C4-2B (cell line): Measurements from ENCODE around the gene DNAJB8.

Source experiments
- H3K27ac ChIP-seq: fragments of 450-650 bp; 2 replicates; pipeline ENCODE4 v1.5.1; 2017
- ZFX ChIP-seq: fragments of 450-650 bp; IDR thresholded peaks from 2 replicates; pipeline ENCODE4 v1.6.1; 2017
- TF ChIP-seq, protein P1 (sequence below): fragments of 450-650 bp; conservative IDR thresholded peaks from 2 replicates; pipeline ENCODE4 v1.5.1; 2017; ENCODE audit warnings: mild to moderate bottlenecking

Gene DNAJB8

DNA sequence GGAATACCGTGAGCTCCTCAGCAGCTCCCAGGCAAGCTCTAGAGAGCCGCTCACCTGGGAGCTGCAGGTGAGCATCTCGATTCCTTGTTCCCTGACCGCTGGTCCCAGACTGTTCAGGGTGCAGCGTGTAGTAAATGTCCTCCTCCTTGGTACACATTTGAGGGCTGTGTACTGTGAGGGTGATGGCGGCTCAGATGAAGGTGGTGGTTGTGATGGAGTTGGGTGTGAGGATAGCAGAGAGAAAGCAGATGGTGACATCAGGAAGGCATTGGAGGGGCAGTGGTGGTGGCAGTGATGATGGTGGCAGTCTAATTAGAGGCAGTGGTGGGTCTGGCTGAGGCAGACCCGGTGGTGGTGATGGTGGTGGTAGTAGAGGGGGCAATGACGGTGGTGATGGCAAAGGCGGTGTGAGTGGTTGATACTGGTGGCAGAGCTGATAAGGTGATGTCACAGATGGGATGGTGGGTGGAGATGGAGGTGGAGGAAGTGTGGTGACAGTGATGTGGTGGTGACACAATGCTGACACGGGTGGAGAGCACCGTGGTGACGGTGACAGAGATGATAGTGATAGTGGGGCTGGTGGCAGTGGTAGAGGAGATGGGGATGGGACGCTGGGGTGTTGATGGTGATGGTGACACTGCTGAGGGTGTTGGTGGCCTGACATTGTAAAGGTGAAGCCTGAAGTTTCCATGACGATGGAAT is at the start of gene DNAJB8:
TSS of gene DNAJB8 (minus strand) at position 51 of the 702 bp plus-strand sequence. CDS start 3,645 bp downstream, outside the sequence.
- no peak within 1 kb of the TSS for H3K27ac ChIP-seq
- TF ChIP-seq ZFX, result no peak
- TF ChIP-seq, protein P1, sequence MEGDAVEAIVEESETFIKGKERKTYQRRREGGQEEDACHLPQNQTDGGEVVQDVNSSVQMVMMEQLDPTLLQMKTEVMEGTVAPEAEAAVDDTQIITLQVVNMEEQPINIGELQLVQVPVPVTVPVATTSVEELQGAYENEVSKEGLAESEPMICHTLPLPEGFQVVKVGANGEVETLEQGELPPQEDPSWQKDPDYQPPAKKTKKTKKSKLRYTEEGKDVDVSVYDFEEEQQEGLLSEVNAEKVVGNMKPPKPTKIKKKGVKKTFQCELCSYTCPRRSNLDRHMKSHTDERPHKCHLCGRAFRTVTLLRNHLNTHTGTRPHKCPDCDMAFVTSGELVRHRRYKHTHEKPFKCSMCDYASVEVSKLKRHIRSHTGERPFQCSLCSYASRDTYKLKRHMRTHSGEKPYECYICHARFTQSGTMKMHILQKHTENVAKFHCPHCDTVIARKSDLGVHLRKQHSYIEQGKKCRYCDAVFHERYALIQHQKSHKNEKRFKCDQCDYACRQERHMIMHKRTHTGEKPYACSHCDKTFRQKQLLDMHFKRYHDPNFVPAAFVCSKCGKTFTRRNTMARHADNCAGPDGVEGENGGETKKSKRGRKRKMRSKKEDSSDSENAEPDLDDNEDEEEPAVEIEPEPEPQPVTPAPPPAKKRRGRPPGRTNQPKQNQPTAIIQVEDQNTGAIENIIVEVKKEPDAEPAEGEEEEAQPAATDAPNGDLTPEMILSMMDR, result no peak

DNA sequence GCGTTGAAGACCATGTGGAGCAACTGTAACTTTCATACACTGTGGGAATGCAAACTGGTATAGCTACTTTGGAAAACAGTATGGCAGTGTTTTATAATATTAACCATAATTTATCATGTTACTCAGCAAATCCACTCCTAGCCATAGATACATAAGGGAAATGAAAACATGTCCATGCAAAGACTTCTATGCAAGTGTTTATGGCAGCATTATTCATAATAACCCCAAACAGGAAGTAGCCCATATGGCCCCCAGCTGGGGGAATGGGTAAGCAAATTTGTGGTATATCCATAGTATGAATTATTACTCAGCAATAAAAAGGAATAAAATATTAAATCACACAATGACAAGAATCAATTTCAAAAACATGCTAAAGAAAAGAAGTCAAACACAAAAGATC is 49.3 kb upstream of the DNAJB8 start:
- no peak for TF ChIP-seq ZFX
- TF ChIP-seq, protein P1, result no peak
- H3K27ac ChIP-seq, result no peak overlapping the region

DNA sequence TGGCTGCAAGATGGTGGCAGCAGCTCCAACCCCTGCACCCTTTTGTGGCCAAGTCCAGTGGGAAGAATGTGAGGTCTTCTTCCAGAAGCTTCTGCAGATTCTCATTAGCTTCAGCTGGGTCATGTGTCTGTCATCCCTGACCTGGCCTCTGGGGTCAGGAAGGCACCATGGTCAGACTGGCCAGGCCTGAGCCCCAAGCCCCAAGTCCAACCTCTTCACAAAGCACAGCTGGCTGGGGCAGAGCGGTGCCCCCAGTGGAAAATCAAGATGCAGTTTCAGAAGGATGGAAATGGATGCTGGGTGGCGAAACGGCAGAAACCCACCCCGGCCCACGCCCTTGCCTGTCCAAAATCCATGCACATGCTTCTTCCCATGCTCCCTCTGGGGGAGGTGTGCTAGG is 42.2 kb upstream of the DNAJB8 start:
- no peak overlapping the region for H3K27ac ChIP-seq
- TF ChIP-seq ZFX, result no peak
- TF ChIP-seq, protein P1, result no peak

DNA sequence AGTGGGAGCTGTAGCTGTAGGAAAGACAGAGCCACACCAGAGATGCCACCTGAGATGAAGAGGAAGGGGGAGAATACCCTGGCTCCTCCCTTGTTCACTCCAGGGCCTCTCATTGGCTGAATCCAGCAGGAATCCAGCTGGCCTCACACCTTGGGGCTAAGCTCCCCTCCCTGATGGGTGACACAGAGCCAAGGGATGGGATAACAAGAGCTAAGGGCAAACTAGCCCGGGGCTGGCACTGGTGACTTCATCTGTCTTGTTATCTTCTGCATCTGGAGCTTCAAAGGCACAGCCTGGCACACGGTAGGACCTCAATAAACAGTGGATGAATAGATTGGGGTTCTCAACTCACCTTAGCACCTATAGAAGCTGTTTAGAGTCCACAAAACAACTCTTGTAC is 40.1 kb upstream of the DNAJB8 start:
- no peak for TF ChIP-seq ZFX
- TF ChIP-seq, protein P1, result no peak
- no peak overlapping the region for H3K27ac ChIP-seq

DNA sequence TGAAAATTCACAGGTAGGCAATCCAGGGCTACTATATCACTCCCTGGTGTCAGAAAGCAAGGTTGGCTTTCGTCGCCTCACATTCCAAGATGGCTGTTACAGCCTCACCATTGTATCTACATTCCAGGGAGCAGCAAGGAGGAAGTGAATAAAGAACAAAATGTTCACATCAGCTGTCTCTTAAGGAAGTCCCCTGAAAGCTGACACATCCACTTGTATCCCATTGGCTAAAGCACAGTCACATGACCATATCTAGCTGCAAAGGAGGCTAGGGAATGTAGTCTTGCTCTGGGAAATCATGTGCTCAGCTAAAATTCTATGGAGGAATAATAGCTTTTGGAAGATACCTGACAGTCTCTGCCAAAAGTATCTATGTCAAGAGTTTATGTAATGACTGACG is 39.1 kb upstream of the DNAJB8 start:
- no peak for TF ChIP-seq ZFX
- TF ChIP-seq, protein P1, result no peak
- no peak overlapping the region for H3K27ac ChIP-seq

DNA sequence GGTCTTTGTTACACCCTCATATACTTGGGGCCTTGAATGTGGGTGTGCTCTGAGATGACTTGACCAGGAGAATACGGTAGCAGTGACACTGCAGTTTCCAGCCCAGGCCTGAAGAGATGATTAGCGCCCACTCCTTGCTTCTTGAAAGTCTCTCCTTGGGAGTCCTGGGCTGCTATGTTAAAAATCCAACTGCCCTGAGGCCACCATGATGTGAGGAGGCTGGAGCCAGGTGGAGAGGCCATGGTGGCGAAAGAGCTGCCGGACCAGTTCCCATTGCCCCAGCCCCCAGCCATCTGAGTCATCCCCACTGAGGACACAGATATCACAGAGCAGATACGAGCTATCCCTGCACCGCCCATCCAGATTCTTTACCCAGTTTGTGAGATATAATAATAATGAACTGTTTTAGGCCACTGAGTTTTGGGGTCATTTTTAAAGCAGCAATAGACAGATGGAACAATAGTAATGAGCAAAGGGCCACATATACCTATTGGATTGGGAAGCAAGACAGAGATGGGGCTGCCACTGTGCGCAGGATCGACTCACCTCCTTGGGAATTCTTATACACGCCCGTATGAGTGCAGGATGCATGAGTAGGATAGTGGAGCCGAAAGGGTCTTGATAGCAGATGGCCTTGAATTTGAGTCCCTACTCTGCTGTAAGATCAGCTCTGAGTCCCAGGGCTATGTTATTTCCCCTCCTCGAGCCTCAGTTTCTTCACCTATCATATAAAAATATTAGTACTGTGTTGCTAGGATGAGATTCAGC is 38.5 kb upstream of the DNAJB8 start:
- no peak overlapping the region for H3K27ac ChIP-seq
- no peak for TF ChIP-seq ZFX
- TF ChIP-seq, protein P1, result no peak

DNA sequence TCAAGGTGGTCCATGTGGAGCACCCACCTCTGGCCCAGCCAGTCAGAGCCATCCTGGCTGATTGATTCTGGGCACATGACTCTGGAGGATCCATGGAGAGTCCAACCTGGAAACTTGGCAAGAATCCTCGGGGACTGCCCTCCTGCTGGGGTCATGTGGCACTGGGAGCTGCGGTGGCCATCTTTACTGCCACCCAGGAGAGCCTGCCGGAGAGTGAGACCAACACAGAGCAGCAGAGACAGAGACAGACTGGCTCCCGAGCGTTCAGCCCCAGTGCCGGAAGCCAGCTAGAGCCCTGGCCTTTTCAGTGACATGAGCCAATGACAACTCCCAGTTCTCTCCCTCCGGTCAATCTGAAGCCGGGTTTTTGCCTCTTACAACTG is 37.8 kb upstream of the DNAJB8 start:
- TF ChIP-seq, protein P1, result no peak
- H3K27ac ChIP-seq, result no peak overlapping the region
